Panc1 (cell line): ENCODE measurements around the gene AHDC1. TPM values are rescaled to one million over a fixed set of nuclear protein-coding genes. Genes with fewer than 3 reads are reported as not detected.

Experiments
- ATAC-seq: fragments of 200-7000 bp; cut with Tn5 transposase; 2 replicates; pipeline ENCODE4 v1.9.1; 2020; ENCODE audit warnings: mild to moderate bottlenecking, moderate library complexity
- BruUV-seq: library from RNA; stranded (reverse); fragments of 400-500 nt; replicated peaks from 2 replicates; lab custom pipeline; 2021; lab: Mats Ljungman, UMichigan
- CTCF ChIA-PET: fragments of 300-600 bp; sonication (Branson Sonifier 250); formaldehyde crosslinking; loops from one replicate; lab custom pipeline; 2022; ENCODE audit warnings: antibody characterized with exemption; lab: Charles Lee
- POLR2A ChIA-PET: fragments of 300-600 bp; sonication (Branson Sonifier 250); formaldehyde crosslinking; loops from one replicate; lab custom pipeline; 2022; ENCODE audit warnings: antibody characterized with exemption; lab: Charles Lee
- DNase-seq: peaks from one replicate; pipeline ENCODE4 v3.0.0-alpha.2; 2010; ENCODE audit warnings: low read depth, low spot score
- H3K27ac ChIP-seq: 2 replicates; pipeline ENCODE4 v1.5.1; 2011; ENCODE audit warnings: mild to moderate bottlenecking, low read length, inconsistent platforms
- H3K27me3 ChIP-seq: fragments of 200-500 bp; sonication (Bioruptor generic); 2 replicates; pipeline ENCODE4 v1.6.0; 2014; ENCODE audit warnings: low read length, inconsistent platforms; ENCODE audit not compliant: control insufficient read depth, insufficient read depth
- H3K36me3 ChIP-seq: fragments of 200-500 bp; sonication (Bioruptor generic); 2 replicates; pipeline ENCODE4 v1.5.1; 2014; ENCODE audit warnings: inconsistent platforms, mild to moderate bottlenecking, low read length, moderate library complexity; ENCODE audit not compliant: control insufficient read depth, insufficient read depth
- H3K4me1 ChIP-seq: 2 replicates; pipeline ENCODE4 v1.5.1; 2011; ENCODE audit warnings: inconsistent platforms, mild to moderate bottlenecking, low read length, moderate library complexity; ENCODE audit not compliant: control insufficient read depth, insufficient read depth
- H3K4me3 ChIP-seq, 2 experiments: 2 replicates each; pipeline ENCODE4 v1.5.1; 2011 to 2012; ENCODE audit warnings: low read depth in 2 of 2, low read length in 2 of 2, mild to moderate bottlenecking in 2 of 2, inconsistent platforms in 1 of 2, moderate library complexity in 1 of 2
- H3K9me3 ChIP-seq: fragments of 200-500 bp; sonication (Bioruptor generic); 2 replicates; pipeline ENCODE4 v1.5.1; 2014; ENCODE audit warnings: low read depth, mild to moderate bottlenecking, inconsistent platforms, low read length, moderate library complexity; ENCODE audit not compliant: control insufficient read depth, insufficient read depth
- POLR2AphosphoS5 ChIP-seq: IDR thresholded peaks from 2 replicates; pipeline ENCODE4 v1.6.1; 2012; ENCODE audit warnings: mild to moderate bottlenecking, low read depth, low read length, moderate library complexity
- REST ChIP-seq, 2 experiments: IDR thresholded peaks; 2 replicates each; pipeline ENCODE4 v1.6.1; 2011 to 2012; ENCODE audit warnings: low read depth in 2 of 2, control low read depth in 1 of 2, low read length in 1 of 2, mild to moderate bottlenecking in 1 of 2, moderate library complexity in 1 of 2; ENCODE audit not compliant: insufficient read depth in 1 of 2
- SIN3A ChIP-seq: IDR thresholded peaks from 2 replicates; pipeline ENCODE4 v1.6.1; 2012; ENCODE audit warnings: low read depth, mild to moderate bottlenecking, low read length, moderate library complexity, borderline replicate concordance; ENCODE audit not compliant: insufficient read depth
- TCF7L2 ChIP-seq: IDR thresholded peaks from 2 replicates; pipeline ENCODE4 v1.6.1; 2011; ENCODE audit warnings: mild to moderate bottlenecking, low read depth, low read length, inconsistent platforms
- in situ Hi-C: cut with HindIII; loops from 2 replicates; pipeline ENCODE4 v1.10.0; 2016; ENCODE audit warnings: low sequenced_read_pairs, low pct_unique_long_range_greater_than_20kb
- intact Hi-C: fragments of 100-400 bp; cut with micrococcal nuclease; formaldehyde crosslinking; loops from one replicate; pipeline ENCODE4 v1.10.0; 2022; ENCODE audit not compliant: unreplicated experiment
- total RNA-seq: library from RNA; stranded (reverse); gene quantifications from one replicate; pipeline ENCODE4 v1.2.1, GENCODE V29; 2021; ENCODE audit not compliant: unreplicated experiment
- TF ChIP-seq, protein P1 (sequence below): fragments of 450-650 bp; IDR thresholded peaks from 2 replicates; pipeline ENCODE4 v1.5.1; 2017; ENCODE audit warnings: mild to moderate bottlenecking

Gene AHDC1
- total RNA-seq, 1 experiment from 2014 or later = 47.1 TPM

DNA sequence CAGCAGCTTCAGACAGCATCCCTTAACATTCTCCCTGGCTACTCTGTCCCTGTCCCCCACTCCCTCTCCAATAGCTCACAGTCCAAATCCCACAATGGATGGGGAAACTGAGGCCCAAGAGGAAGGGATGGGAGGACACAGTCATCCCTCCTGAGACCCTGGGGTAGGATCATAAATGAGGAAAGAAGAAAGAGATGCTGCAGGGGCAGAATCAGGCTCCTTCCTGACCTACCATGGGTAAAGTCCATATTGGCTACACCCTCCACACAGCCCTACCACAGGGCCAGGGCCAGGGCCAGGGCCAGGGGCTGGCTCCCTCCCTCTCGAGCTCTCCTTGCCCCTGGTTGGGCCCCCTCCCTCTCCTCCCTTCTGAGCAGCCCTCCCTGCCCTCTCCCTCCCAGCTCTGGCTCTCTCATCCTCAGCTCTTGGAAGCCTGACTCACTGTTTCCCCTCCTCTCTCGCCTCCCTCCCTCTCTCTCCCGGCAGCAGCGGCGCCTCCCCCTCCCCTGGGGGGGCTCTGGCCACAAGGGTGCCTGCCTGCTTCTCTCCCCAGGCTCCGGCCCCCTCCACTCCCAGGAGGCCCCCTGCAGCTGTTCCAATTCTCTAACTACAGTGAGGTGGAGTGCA is 4.9 kb downstream of the AHDC1 start:
- no peak overlapping the region for H3K27ac ChIP-seq
- no peak for ATAC-seq
- DNase-seq = no peak
- peaks cover 2% of the 10 kb centered on the region; the same call in 1 of the 2 replicates for H3K36me3 ChIP-seq
- H3K27me3 ChIP-seq = no peaks in the 10 kb centered on the region
- TF ChIP-seq TCF7L2 (no peak), POLR2AphosphoS5 (no peak), REST (IDR thresholded peaks at IDR 0.05; ENCODE audit: insufficient read depth in 1 of 2, low read depth in 2 of 2, low read length in 1 of 2) (no peak), SIN3A (no peak)
- TF ChIP-seq, protein P1, sequence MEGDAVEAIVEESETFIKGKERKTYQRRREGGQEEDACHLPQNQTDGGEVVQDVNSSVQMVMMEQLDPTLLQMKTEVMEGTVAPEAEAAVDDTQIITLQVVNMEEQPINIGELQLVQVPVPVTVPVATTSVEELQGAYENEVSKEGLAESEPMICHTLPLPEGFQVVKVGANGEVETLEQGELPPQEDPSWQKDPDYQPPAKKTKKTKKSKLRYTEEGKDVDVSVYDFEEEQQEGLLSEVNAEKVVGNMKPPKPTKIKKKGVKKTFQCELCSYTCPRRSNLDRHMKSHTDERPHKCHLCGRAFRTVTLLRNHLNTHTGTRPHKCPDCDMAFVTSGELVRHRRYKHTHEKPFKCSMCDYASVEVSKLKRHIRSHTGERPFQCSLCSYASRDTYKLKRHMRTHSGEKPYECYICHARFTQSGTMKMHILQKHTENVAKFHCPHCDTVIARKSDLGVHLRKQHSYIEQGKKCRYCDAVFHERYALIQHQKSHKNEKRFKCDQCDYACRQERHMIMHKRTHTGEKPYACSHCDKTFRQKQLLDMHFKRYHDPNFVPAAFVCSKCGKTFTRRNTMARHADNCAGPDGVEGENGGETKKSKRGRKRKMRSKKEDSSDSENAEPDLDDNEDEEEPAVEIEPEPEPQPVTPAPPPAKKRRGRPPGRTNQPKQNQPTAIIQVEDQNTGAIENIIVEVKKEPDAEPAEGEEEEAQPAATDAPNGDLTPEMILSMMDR = no peak
- ChIA-PET POLR2A (interaction anchor here (0.6 kb wide), 1 partner anchor 156 kb away, joined by 4 read pairs; no protein-coding TSS in a partner anchor), CTCF (interaction anchor here (1.4 kb wide), 1 partner anchor 42 kb away, joined by 7 read pairs; no protein-coding TSS in a partner anchor)
- peaks cover 68% of the 10 kb centered on the region for H3K4me1 ChIP-seq
- in situ Hi-C loops = no loop called here
- H3K4me3 ChIP-seq = no peak overlapping the region
- no TSS peak for BruUV-seq
- no peaks in the 10 kb centered on the region for H3K9me3 ChIP-seq
- intact Hi-C loops = no loop called here

- in situ Hi-C loops = no loop called here
- Histone ChIP-seq H3K9me3 (no peaks in the 10 kb centered on the region), H3K27me3 (no peaks in the 10 kb centered on the region), H3K4me1 (peaks cover 76% of the 10 kb centered on the region), H3K4me3 (no peak overlapping the region), H3K27ac (no peak overlapping the region), H3K36me3 (no peaks in the 10 kb centered on the region)
- POLR2A ChIA-PET = no interaction called here
- TF ChIP-seq TCF7L2 (no peak), SIN3A (no peak), POLR2AphosphoS5 (no peak), REST (IDR thresholded peaks at IDR 0.05; ENCODE audit: insufficient read depth in 1 of 2, low read depth in 2 of 2, low read length in 1 of 2) (no peak)
- TF ChIP-seq, protein P1 = no peak
- no peak for ATAC-seq
- intact Hi-C loops = no loop called here
- CTCF ChIA-PET = interaction anchor here (0.7 to 1.4 kb wide), 2 partner anchors 9 to 41 kb away, joined by 3 to 7 read pairs; no protein-coding TSS in a partner anchor
- DNase-seq = no peak
- no TSS peak for BruUV-seq
These were observed 5.7 kb downstream of the AHDC1 start for GRCh38 chr1:27598295-27598687.
